ENCODE results near the gene POLE3.
"Not testable (repeated sequence)": the region's sequence is repeated elsewhere in the genome, so short reads cannot be mapped to it uniquely, and the experiment has no call there.

Gene POLE3

DNA sequence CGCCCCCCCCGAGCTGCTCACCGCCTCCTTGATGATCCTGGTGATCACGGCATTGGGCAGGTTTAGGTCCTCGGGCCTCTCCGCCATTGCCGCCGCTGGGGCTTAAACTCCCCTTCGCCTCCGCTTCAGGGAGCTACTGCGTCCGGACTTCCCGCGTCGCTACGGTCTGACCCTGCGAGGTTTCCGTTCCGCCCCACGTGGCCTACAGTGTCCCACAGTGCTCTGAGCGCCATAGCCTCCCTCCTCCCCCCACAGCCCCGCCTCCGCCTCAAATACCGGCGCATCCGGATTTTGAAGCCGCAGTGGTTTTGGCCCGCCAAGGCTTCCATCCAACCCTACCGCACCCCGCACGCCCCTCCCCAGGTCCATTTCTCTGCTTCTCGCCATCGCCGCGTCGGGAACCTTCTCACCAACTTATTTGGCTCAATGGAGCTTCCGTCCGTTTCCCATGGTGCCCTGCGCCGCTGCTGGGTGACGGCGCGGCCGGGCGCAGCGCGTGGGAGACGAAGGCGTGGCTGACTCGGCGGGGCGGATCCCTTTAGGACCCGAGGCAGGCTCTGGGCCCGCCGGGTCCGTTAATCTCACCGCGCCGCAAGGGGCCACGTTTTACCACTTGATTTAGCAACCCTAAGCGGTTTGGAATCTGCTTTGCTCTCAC lies at the start of gene POLE3, which contains the start of gene C9orf43:
POLE3 (minus strand) TSS at position 469 of the 658 bp plus-strand sequence; CDS start at position 87, 382 bp downstream.
C9orf43 (plus strand) TSS at position 541 of the 658 bp plus-strand sequence. CDS start 2,747 bp downstream, outside the sequence.
- DNase-seq: peak; percentile 93 to 97

DNA sequence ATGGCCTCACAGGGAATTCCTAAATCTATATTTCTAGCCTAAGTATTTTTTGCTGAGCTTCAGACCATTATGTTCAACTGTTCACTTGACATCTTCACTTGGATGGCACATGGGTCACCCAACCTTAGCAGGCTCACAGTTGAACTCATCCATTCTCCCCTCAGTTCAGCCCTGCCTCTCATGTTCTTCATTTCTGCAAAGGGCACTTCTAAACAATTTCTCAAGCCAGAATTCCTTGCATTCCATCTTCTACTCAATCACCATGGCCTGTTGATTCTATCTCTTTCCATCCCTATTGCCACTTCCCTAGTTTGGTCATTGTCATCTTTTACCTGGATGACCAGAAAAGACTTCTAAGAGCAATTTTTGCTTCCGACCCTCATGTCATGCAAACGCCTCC lies 45.8 kb upstream of the POLE3 start:
- DNase-seq: no peak

DNA sequence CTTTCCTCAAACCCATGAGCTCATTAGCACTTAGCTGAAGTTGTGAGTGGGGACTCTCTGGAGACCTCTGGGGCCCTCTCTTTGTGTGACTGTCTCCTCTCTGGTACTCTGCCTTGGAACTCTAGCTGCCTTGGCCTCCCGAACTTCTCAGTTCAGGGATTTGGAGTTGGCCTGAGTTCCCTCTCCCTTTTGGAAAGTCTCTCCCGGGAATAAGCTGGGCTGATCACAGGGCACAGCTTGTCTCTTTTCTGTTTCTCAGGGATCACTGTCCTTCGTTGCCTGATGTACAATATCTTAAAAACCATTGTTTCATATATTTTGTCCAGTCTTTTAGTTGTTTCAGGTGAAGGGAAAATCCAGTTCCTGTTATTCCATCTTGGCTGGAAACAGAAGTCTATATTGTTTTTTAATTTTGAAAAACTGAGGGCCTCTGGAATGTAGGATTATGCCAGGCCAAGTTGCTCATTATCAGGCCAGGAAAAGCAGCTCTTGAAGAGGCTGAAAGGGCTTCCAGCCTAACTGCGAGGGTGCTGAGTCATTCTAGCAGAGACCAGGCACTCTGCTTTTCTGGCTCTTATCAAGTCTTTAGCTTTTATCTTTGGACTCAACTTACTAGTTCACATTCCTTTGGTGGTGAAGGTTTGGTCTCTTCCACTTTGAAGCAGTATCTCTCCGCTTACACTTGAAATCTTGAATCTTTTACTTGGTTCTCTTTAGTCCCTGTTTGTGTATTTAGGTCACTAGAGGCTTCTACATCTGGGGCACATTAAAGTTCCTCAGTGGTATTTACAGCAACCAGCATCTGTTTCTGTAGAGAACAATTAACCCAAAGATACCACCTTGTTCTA lies 44.7 kb upstream of the POLE3 start:
- DNase-seq: no peak

DNA sequence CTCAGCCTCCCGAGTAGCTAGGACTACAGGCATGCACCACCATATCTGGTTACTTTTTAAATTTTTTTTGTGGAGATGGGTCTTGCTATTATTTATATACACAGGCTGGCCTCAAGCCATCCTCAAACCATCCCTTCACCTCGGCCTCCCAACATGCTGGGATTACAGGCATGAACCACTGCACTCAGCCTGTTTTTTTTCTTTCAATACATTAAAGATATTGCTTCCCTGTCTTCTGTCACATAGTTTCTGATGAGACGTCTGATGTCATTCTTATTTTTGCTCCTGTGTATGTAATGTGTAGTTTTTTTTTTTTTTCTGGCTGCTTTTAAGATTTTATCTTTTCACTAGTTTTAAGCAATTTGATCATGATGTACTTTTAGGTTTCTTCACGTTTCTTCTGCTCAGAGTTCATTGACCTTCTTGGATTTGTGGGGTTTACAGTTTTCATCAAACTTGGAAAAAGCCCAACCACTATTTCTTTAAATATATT lies 41.7 kb upstream of the POLE3 start:
- DNase-seq: no peak

DNA sequence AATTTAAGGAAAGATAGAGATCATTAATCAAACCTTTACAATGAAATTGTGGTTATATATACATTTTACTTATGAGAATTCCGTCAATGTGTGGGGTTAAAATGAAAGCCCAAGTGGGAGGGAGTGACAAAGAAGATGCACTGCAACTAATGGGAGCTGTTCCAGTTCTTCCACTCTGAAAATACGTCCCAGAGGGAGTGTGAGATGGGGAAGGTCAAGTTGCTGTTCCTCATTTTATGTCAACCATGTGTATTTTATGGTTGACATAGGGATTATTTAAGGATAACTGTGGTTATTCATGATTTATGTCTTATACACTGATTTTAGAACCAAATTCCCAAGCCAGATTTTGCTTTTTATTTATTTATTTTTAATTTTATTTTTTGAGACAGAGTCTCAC lies 38.9 kb upstream of the POLE3 start:
- no peak for DNase-seq

GRCh38 chr9:113446323-113446740 lies 35.9 kb upstream of the POLE3 start:
- peak; percentile 22 to 45 for DNase-seq

GRCh38 chr9:113444736-113445135 lies 34.3 kb upstream of the POLE3 start:
- DNase-seq: no peak

DNA sequence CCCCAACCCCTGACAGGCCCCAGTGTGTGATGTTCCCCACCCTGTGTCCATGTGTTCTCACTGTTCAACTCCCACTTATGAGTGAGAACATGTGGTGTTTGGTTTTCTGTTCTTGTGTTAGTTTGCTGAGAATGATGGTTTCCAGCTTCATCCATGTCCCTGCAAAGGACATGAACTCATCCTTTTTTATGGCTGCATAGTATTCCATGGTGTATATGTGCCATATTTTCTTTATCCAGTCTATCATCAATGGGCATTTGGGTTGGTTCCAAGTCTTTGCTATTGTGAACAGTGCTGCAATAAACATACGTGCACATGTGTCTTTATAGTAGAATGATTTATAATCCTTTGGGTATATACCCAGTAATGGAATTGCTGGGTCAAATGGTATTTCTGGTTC lies 27.2 kb upstream of the POLE3 start:
- DNase-seq: not testable (repeated sequence)

DNA sequence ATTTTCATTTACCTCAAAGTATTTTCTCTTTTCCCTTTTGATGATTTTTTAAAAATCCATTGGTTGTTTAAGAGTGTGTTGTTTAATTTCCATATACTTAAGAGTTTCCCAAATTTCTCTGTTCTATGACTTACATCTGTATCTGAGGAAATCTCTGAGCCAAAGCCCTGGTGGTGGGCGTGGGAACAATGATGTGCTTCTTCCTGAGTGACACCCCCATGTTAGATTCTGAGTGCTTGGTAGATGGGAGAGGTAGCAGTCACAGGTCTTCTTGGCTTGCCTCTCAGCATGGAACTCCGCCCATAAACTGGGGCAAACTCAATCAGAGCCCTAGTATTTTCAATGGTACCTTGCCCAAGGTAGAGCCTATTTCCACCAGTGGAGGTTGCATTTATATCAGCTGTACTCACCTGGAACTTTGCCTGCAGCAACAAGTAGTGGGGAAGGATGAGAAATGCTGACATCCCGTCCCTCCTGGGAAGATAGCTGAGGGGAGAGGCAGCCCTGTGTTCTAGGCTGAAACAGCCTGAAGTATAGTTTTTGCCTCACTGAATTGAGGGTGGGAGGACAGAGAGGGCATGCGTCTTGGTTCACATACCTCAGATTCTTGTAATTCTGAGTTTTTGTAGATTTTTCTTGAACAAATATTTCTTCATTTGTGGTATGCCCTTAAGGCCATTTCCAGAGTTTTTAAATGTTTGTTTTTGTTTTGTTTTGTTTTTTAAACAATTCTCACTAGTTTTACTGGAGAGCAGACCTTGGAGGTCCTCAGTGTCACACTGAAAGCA lies 26.4 kb upstream of the POLE3 start:
- DNase-seq: no peak

GRCh38 chr9:113431191-113431590 lies 20.7 kb upstream of the POLE3 start:
- DNase-seq: no peak

GRCh38 chr9:113428062-113428615 lies 17.7 kb upstream of the POLE3 start:
- no peak for DNase-seq

DNA sequence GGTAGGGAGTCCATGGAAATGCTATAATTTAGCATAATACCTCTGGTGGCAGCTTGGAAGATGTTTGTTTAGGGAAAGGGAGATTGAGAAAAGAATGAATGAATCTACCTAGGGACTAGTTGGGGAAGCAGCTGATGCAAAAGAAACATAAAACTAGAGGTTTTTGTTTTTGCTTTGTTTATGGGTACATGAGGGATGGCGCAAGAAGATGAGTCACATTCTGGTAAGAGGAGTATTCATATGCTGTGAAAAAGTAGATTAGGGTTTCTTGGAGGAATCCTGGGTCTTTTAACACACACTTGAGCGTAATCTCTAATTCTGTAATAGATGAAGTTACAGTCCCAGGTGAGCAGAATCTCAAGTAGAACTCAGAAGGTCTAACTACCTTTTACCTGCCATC lies 17.2 kb upstream of the POLE3 start:
- no peak for DNase-seq

GRCh38 chr9:113426701-113427100 lies 16.2 kb upstream of the POLE3 start:
- no peak for DNase-seq

GRCh38 chr9:113425072-113425471 lies 14.6 kb upstream of the POLE3 start:
- no peak for DNase-seq

DNA sequence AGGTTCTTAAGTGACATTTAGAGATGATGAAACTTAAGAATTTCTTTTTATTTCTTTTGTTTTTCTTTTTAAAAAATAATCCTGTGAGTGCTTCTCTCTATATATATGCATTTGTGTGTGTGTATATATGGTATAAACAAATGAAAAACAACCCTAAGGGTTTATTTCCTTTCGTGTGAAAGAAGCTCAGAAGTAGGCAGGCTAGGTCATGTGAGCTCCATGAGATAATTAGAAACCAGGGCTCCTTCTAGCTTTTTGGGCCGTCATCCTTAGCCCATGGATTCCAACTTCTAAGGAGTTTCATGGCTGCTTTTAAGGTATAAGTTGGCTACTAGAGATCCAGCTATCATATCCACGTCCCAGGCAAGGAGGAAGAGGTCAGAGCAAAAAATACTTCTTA lies 11.3 kb upstream of the POLE3 start:
- DNase-seq: no peak

- DNase-seq: no peak
Measured at GRCh38 chr9:113417370-113417769, 6.9 kb upstream of the POLE3 start.

DNA sequence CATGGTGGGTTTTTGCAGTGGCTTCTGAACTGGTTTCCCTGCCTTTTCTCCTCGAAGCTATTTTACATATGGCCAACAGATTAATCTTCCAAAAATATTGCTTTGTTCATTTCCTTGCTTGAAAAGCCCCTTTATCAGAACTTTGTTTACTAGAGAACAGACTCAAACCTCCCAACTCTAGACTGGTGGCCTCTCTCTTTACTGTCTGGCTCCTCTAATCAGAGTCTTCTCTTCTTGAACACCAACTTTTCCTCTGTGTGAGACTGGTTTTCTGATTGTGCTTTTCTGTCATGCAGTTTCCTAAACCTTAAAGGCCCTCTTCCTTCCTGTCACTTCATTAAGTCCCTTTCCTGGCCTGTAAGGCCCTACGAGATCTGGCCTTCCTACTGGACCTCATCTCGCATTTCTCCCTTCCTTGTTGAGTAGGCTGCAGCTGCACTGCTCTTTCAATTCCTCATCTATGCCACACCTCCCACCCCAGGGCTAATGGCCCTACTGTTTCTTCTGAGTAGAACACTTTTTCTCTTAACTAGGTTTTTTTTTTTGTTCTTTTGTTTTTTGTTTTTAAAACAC lies 5.8 kb upstream of the POLE3 start:
- no peak for DNase-seq

DNA sequence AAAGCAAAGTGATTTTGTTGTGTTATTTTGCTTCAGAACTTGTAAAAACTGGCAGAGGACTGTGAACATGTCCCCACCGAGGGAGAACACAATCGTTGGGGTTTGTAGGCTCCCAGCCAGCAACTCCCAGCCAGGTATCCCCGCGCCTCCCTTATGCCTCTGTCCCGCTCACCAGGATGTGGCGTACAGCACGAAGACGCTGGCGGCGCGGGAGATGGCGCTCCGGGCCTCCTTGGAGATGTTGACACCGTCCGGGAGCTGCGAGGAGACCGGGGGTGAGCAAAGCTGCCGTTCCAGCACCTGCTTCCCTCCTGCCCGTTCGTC lies 630 bp downstream of the POLE3 start:
- DNase-seq: peak in 1 of 2 experiments; percentile 29

- DNase-seq: no peak
Measured at GRCh38 chr9:113409481-113409880, 994 bp downstream of the POLE3 start.

GRCh38 chr9:113406873-113407511 lies 3.5 kb downstream of the POLE3 start:
- peak; percentile 25 to 63 for DNase-seq

DNA sequence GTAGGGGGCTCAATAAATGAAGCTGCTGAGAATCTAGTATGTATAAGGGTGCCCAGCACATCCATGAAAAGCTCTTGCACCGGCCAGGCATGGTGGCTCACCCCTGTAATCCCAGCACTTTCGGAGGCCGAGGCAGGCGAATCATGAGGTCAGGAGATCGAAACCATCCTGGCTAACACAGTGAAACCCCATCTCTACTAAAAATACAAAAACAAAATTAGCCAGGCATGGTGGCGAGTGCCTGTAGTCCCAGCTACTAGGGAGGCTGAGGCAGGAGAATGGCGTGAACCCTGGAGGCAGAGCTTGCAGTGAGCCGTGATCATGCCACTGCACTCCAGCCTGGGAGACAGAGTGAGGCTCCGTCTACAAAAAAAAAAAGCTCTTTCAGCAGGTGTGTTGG lies 4.1 kb downstream of the POLE3 start:
- not testable (repeated sequence) for DNase-seq

DNA sequence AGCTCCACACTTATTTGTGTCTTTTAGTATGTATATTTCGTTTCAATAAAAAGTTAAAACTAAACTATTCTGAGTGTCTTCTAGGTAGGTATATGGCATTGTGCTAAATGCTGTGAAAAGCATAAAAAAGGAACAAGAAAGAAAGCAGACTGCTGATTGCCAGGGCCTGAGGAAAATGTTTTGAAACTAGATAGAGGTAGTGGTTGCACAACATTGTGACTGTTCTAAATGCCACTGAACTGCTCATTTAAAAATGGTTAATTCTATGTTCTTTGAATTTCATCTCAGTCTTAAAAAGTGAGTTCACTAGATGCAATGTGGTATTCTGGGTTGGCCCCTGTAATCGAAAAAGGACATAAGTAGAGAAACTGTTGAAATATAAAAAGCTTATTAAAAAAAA lies 6.8 kb downstream of the POLE3 start:
- no peak for DNase-seq
